GM18502 (cell line): ENCODE measurements around the gene FAM50A.
A peak's percentile ranks its signal among the peaks of the same experiment; 100 is the strongest.

Experiments
- ATAC-seq: cut with Tn5 transposase; IDR thresholded peaks from one replicate; pipeline ENCODE4 v1.9.1; 2021; ENCODE audit warnings: mild to moderate bottlenecking; ENCODE audit not compliant: unreplicated experiment, poor library complexity

Gene FAM50A

GRCh38 chrX:154411981-154412340 lies 32.0 kb upstream of the FAM50A start:
- ATAC-seq = peak; percentile 59

GRCh38 chrX:154412468-154412867 lies 31.5 kb upstream of the FAM50A start:
- ATAC-seq = no peak

GRCh38 chrX:154413142-154413541 lies 30.8 kb upstream of the FAM50A start:
- ATAC-seq = no peak

- no peak for ATAC-seq
Measured at GRCh38 chrX:154417157-154417556, 26.8 kb upstream of the FAM50A start.

GRCh38 chrX:154419189-154419588 lies 24.8 kb upstream of the FAM50A start:
- ATAC-seq = no peak

- ATAC-seq = no peak
Measured at GRCh38 chrX:154419688-154420401, 24.1 kb upstream of the FAM50A start.

GRCh38 chrX:154420402-154420756 lies 23.6 kb upstream of the FAM50A start:
- no peak for ATAC-seq

GRCh38 chrX:154426916-154427770 lies 16.8 kb upstream of the FAM50A start:
- ATAC-seq = no peak

- ATAC-seq = peak; percentile 92
Measured at GRCh38 chrX:154428176-154429171, 15.5 kb upstream of the FAM50A start, which contains the start of gene ATP6AP1. ATP6AP1 (plus strand) TSS chrX:154428677; CDS start chrX:154428693, 16 bp downstream.

- ATAC-seq = no peak
Measured at GRCh38 chrX:154429711-154430110, 14.2 kb upstream of the FAM50A start.

- no peak for ATAC-seq
Measured at GRCh38 chrX:154430479-154430878, 13.5 kb upstream of the FAM50A start.

- ATAC-seq = no peak
Measured at GRCh38 chrX:154430916-154431315, 13.0 kb upstream of the FAM50A start.

- ATAC-seq = no peak
Measured at GRCh38 chrX:154431341-154431740, 12.6 kb upstream of the FAM50A start.

GRCh38 chrX:154432210-154432609 lies 11.7 kb upstream of the FAM50A start:
- ATAC-seq = no peak

- no peak for ATAC-seq
Measured at GRCh38 chrX:154433605-154434004, 10.3 kb upstream of the FAM50A start.

GRCh38 chrX:154434394-154435168 lies 9.4 kb upstream of the FAM50A start:
- ATAC-seq = no peak

- no peak for ATAC-seq
Measured at GRCh38 chrX:154435171-154435733, 8.7 kb upstream of the FAM50A start.

GRCh38 chrX:154436374-154436982 lies 7.5 kb upstream of the FAM50A start:
- ATAC-seq = no peak
